ENCODE data around the gene MNAT1.
"Not testable (repeated sequence)": the region's sequence is repeated elsewhere in the genome, so short reads cannot be mapped to it uniquely, and the experiment has no call there.

The MNAT1 gene

DNA sequence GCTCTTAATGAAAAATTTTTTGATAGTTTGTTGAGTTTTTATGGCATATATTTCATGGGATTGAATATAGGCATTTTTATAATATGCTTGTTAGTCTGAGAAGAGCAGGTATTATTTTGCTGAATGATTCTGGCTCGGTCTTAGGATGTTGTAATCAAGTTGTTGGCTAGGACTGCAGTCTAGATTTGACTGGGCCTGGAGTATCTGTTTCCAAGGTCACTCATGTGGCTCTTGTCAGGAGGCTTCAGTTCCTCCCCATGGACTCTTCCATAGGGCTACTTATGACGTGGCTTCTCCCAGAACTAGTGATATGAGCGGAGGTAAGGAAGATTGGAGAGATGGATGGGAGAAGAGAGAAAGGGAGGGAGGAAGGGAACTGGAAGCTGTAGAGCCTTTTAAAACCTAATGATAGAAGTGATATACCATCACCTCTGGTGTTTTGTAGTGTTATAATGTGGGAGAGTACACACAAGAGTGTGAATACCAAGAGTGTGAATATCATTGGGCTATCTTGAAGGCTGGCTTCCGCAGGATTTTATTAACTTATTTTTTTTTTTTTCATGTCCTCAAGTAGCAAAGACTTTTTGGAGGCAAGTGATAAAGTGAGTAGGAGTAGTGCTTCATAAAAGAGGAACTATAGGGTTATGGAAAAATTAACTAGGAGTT lies 4.4 kb downstream of the MNAT1 start:
- no peak for DNase-seq

DNA sequence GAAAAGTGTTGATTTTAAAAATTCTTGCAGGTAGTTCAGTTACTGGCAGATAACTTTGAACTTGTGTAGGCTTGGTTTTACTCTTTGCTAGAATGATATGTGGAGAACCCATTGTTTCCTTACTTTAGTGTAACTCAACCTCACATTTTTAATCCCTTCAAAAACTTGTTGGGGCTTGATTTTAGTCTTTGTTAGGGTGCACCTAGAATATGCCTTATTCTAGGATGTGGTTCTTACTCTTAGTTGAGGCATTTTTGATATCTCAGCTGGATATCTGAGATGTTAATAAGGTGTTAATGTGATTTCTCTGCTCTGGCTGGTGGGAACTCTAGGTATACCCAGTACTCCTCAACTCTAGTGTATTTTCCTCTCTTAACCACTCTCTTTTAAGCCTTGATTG lies 10.0 kb downstream of the MNAT1 start:
- DNase-seq, result no peak

DNA sequence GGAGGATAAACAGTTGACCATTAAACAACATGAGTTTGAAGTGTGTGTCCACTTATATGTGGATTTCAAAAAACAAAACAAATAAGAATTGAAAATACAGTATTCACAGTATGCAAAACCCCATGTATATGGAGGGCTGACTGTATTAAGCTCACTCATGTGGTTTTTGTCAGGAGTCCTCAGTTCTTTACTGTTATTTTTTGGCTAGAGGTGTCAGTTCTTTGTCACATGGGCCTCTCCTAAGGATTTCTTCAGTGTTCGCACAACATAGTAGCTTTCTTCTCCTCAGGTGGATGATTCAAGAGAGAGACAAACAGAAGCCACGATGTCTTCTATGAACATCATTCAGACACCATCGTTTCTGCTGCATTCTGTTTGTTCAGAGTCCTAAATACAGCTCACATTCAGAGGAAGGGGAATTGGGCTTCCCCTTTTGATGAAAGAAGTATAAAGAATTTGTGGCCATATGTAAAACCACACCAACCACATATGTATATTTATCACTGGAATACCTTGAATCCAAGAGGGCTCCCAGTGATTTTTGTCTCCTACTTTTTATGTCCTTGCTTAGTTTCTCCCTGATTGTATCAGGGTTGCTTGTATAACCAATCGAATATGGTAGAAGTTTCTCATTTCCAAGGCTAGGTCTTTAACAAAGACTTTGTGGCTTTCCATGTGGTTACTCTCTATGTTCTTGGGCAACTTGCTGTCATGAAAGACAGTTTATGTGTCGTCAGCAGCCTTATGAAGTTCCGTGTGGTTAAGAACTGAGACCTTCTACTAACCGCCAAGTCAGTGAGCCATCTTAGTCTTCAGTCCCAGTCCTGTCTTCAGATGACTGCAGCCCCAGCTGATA lies 18.9 kb downstream of the MNAT1 start:
- no peak for DNase-seq

DNA sequence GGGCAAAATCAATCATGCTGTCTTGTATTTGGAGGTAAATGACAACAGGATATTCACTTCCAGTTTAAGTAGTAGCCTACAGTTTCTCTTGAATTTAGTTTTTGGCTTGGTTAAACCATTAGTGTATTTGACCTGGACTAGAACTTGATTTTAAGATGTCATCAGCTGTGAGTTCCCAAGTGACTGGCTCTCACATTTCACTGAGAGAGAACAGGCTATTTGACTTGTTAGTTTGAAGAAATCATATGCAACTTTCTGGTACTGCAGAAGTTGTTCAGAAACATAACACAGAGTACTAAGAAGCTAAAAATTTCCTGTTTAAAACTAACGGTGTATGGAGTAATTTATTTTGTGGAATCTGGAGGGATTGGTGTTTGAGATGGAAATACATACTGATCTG lies 22.3 kb downstream of the MNAT1 start:
- DNase-seq, result no peak

DNA sequence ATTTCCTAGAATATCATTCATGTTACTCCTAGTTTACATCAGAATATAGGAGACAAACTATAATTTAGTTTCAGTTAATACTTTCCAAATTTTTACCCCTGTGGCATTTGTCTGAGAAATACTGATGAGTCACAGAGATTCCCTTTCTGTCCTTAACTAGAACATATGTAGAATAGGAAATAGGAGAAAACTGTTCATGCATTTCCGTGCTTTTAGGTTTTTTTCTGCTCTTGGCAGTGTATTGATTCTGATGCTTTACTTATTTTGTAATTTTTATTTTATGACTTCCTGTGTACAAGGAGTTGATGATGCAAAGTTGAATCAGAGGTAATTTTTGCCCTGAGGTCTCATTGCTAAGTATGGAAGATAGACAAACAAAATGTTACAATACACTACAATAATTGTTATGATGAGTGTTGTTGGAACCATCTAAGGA lies 23.0 kb downstream of the MNAT1 start:
- DNase-seq, result peak in 1 of 2 experiments; percentile 8

DNA sequence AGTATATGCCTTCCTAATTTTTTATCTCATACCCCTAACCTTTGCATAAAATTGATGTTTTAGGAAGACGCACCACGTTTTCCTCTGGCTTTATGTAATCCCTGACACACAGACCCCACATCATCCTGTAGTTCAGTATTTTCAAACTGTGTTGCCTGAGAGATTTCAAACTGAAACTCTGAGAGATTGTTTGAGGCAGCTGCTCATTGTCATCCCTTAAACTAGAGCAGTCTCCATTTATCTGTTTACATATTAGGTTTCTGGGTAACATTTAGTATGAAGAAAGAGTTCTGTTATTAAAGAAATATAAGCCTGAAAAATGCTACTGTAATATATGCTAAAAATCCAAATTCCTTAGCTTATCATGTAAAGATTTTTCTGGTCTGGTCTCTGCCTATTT lies 24.3 kb downstream of the MNAT1 start:
- DNase-seq, result peak in 1 of 2 experiments; percentile 9

DNA sequence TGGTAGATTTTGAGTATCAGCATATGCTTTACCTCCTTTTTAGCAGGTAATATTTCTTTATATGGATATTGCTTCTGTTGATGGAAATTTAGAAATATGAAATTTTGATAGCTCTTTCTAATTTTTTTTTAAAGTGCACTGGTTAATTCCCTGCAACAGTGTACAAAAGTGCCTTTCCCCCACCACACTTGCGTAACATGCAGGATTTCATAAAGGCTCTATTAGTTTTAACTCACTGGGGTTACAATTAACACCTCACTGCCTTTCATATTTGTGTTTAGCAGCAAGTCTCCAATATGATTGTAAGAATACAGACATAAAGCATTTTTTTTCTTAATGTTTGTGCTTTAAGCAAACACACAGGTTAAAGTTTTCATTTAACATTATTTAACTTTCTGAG lies 25.6 kb downstream of the MNAT1 start:
- DNase-seq, result peak in 1 of 2 experiments; percentile 28

DNA sequence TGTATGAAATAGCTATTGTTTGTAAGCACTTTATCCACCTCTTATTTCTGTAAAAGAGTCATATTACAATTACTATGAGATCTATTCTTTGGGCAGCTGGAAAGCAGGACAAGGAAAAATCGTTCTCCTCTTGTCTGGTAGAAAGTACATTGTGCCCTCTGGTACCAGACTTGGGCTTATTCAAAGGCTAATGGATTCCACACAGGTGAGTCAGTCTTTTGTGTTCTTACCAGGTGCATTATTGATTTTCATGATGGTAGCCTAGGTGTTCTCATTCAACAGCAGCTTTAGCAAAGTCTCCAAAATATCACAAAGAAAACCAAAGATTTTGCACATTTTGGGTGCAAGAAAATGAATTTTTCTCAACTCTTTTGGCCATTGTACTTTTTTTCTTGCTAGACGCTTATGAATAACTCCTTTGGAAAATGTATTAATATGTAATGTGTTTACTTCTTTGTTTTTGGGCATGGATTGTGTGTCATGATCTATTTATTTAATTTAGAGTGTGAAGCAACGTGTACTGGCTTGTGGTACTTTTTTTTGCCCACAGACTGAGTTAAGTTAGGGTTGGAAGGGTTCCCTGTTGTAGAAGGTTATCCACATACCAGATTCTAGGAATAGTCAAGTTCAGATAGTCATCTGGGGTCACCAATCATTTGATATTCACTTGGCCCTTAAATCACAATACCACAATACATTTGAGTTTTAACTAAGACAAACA lies 26.2 kb downstream of the MNAT1 start:
- DNase-seq, result peak; percentile 31 to 72

DNA sequence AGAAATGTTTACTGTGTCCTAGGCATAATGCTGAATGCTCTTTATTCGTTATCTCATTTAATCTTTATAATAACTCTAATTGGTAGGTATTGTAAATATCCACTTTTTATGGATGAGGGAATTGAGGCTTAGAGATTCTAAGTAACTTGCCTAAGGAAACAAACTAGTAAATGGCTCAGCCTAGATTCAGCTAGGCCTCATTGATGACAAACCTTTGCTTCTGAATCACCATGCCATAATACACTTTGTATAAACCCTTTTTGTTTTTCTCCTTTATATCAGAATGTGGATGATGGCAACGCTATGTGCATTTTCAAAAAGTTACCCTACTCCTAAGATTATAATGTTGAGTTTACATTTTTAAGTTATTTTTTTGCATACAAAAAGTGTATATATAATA lies 34.0 kb downstream of the MNAT1 start:
- DNase-seq, result no peak

DNA sequence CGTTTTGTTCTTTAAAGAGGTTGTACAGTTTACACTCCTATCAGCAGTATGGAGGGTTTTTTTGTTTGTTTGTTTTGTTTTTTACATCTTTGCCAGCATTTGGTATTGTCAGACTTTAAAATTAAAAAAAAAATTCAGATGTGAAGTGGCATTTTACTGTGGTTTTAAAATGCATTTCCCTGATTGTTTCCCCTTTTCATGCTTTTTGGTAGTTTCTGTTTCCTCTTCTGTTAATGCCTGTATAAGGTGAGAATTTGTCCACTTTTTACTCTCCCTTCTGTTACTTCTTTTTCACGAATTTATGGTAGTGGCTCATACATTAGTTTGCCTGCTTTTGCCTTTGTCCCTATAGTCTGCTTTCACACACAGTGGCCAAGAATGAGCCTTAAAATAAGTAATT lies 36.6 kb downstream of the MNAT1 start:
- no peak for DNase-seq

DNA sequence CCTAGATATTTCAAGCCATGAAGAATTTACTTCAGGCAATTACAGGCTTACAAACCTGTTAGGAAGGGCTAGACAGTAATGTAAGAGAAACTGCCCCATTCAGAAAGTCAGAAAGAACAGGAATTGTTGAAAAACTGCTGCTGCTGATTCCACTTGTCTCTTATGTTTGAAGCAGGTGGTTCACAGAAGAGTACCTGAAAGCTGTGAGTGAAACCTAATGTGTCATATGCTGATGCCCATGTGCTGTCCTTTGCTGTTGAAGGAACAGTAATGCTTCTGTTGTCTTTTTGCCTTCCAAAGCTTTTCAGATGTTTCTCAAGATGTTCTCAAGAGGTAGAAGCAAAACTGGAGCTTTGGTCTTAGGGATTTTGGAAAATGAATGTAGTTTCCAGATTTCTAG lies 39.0 kb downstream of the MNAT1 start:
- no peak for DNase-seq

DNA sequence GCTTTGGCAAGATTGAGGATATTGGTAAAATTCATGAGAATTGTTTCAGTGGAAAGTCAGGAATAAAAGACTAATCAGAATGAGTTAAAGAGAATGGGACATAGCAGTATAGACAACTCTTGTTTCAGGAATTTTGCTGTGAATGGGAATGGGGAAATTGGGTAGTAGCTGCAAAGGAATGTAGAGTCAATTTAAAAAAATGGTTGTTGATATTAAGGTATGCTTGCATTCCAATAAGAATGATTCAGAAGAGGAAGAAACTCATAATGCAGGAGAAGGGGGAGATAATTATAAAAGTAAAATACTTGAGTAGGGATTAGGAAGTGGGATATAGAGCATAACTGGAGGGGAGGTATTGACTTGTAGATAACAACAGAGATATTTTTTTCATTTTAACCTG lies 40.7 kb downstream of the MNAT1 start:
- no peak for DNase-seq

DNA sequence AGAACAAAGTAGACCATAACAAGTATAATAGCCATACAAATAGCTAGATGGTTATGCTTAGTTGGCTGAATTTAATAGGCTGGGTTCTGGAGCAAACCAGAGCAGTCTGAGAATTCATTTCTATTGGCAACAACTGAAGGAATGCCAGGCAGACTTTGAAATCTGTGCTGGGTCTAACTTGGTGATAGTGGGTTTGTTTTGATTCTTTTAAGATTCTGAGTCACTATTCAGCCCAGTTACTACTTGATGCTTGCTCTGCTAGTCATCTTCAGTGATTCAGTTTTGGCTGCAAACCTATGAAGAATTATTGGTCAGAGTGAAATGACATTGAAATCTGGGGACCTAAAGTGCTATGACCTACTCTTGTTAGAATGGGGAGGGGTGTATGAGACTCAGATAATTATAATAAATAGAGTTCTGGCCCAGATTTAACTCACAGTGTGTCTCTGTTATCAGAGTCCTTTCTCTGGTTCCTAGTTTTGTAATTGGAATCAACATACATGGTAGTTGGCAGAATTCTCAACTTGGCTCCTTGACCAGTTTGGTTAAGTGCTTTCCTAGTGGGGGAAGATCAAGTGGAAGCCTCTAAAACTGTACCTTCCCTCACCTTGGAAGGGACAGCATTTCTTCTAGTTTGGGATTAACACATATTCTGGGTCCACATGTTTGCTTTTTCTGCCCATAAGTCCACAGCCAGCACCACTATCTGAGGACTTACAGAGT lies 43.5 kb downstream of the MNAT1 start:
- no peak for DNase-seq

DNA sequence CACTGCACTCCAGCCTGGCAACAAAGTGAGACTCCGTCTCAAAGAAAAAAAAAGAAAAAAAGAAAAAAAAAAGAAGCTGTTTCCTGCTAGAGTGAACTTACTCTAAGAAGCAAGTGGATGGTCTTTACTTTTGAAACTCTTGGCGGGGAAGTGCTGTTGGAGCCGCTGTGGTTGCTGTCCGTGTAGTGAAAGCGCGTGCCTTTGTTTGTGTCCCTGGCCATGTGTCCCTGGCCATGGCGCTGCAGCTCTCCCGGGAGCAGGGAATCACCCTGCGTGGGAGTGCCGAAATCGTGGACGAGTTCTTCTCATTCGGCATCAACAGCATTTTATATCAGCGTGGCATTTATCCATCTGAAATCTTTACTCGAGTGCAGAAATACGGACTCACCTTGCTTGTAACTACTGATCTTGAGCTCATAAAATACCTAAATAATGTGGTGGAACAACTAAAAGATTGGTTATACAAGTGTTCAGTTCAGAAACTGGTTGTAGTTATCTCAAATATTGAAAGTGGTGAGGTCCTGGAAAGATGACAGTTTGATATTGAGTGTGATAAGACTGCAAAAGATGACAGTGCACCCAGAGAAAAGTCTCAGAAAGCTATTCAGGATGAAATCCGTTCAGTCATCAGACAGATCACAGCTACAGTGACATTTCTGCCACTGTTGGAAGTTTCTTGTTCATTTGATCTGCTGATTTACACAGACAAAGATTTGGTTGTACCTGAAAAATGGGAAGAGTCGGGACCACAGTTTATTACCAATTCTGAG lies 45.4 kb downstream of the MNAT1 start:
- not testable (repeated sequence) for DNase-seq

DNA sequence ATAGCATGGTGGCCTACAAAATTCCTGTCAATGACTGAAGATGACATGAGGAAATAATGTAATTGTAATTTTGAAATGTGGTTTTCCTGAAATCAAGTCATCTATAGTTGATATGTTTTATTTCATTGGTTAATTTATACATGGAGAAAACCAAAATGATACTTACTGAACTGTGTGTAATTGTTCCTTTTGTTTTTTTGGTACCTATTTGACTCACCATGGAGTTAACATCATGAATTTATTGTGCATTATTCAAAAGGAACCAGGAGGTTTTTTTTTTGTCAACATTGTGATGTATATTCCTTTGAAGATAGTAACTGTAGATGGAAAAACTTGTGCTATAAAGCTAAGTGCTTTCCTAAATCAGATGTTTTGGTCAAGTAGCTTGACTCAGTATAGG lies 46.0 kb downstream of the MNAT1 start:
- not testable (repeated sequence) for DNase-seq

DNA sequence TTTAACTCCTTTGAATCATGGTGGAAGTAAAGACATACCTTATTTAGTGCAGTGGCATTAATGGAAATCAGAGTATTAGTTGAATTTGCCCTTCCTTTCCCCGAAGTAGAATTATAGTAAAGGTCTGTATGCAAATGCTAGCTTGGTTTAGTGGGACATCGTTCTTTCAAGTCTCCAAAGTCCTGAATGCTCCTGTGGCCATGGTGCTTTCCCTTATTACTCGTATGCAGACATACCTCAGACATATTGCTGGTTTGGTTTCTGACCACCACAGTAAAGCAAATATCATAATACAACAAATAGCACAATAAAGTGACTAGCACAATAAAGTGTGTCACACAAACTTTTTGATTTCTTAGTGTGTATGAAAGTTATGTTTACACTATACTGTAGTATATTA lies 52.3 kb downstream of the MNAT1 start:
- DNase-seq, result no peak

DNA sequence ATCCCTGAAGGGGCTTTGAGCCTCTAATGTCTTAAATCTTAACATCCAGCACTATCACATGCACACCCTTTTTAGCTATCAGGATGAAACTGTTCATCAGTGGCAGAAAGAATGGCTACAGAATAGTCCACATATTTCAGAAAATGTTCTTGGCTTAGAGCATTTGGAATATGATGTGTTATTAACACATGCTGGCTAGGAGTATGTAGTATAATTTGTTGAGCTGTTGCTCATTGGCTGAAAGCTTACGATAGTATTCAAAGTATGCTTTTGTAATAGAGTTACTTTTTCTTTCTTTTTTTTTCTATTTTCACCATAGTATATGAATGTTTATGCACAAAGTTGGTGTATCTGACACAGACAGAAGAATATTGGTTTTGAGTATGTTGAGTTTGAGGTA lies 55.1 kb downstream of the MNAT1 start:
- DNase-seq, result no peak

DNA sequence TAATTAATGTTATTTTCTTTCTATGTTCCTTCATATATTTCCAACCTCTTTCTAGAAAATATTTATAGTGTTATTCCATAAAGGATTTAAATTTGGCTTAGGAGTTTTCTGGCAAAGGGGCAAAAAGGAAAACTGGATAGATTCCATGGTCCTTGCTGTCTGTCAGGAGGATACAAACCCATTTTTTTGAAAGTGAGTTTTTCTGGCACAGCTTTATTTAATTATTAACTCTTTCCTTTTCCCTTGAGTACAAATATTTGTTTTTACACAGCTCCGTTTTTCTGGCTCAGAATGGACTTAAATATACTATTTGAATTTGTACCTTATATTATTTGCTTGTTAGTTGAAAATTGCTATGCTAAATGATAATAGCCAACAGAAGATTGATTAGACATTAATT lies 56.3 kb downstream of the MNAT1 start:
- no peak for DNase-seq

DNA sequence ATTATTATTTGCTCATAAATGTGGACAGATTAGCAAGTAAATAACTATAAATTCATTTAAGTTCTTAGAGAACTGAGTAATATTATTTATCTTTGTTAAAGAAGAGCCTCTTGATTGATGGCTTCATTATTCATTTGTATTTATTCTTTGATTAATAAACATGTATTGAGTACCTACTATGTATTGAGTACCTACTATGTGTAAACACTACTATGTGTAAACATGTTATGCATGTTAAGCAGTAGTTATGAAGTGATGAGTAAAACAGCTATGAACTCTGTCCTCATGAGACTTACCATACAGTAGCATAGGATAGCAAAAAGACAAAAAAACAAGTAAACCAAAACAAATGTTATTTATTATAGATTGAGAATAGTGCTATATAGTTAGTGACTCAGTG lies 61.9 kb downstream of the MNAT1 start:
- no peak for DNase-seq

DNA sequence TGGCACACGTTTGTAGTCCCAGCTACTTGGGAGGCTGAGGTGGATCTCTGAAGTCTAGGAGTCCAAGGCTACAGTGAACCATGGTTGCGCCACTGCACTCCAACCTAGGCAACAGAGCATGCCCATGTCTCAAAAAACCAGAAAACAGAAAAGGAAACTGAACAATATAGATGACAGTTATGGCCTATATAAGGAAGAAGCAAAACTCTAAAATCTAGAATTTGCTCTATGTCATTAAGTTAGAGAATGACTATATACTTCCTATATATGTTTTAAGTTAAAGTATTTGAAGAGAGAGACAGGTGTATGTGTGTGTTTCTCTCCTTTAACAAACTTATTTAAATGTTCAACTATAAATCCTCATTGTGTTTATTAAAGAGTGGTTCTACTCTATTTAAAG lies 65.8 kb downstream of the MNAT1 start:
- DNase-seq, result no peak

DNA sequence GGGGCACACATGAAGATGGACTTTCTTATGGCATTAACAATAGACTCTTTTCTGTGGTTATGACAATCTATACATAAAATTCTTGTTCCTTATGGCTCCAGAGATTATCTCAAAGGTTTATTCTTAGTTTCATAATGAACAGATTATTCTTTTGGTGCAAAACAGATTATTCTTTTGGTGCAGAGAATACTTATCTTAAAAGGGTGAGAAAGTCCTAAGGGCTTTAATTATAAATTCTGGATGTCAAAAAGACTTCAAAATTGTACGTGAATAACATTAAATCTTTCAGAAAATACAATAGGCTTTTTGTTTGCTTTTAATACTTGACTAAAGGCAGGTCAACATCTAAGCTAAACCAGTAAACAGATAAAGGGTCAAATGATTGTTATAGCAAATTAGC lies 69.3 kb downstream of the MNAT1 start:
- DNase-seq, result no peak

DNA sequence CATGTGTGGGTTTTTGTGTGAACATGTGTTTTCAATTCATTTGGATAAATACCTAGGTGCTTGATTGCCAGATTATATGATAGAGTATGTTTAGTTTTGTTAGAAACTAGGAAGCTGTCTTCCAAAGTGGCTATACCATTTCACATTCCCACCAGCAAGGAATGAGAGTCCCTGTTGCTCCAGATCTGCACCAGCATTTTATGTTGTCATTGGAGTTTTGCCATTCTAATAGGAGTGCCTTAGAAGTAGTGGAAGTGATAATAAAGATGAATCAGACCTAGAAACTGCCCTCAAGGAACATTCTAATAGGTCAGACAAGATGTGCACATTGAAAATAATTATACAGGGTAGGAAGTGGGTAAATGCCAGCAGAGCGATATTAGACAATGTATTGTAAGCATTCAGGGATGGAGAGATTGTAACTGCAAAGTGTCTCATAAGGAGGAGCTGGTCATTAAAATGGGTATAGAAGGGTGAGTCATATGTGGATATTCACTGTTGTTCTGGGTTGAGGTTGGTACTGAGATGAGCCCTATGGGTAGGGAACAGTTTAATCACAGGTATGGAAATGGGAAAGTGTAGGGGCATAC lies 71.4 kb downstream of the MNAT1 start:
- DNase-seq, result no peak
